Aorta (tissue), 5 donors: ENCODE results near the gene RNF112. TPM values are rescaled to one million over a fixed set of nuclear protein-coding genes. Genes with fewer than 3 reads are reported as not detected.
"Not testable (repeated sequence)": the region's sequence is repeated elsewhere in the genome, so short reads cannot be mapped to it uniquely, and the experiment has no call there.

Experiments
- ATAC-seq: fragments of 200-7000 bp; cut with Tn5 transposase; one replicate; pipeline ENCODE4 v1.9.1; 2022; ENCODE audit warnings: moderate library complexity; ENCODE audit not compliant: low FRiP score
- DNase-seq, 2 donors: peaks; one replicate each; pipeline ENCODE4 v3.0.0-alpha.2; 2020
- H3K27ac ChIP-seq, 2 donors: one replicate each; pipeline ENCODE4 v1.5.1; 2013; ENCODE audit warnings: low read length in 2 of 2, mild to moderate bottlenecking in 2 of 2, moderate library complexity in 2 of 2, control low read depth in 1 of 2, inconsistent platforms in 1 of 2, low read depth in 1 of 2
- H3K27me3 ChIP-seq, 2 donors: one replicate each; pipeline ENCODE4 v1.6.1; 2013; ENCODE audit warnings: control low read depth in 1 of 2, low read length in 1 of 2, mild to moderate bottlenecking in 1 of 2, moderate library complexity in 1 of 2; ENCODE audit not compliant: insufficient read depth in 2 of 2, control insufficient read depth in 1 of 2
- H3K36me3 ChIP-seq, 2 donors: one replicate each; pipeline ENCODE4 v1.6.1; 2013; ENCODE audit warnings: control low read depth in 1 of 2, low read length in 1 of 2, mild to moderate bottlenecking in 1 of 2; ENCODE audit not compliant: insufficient read depth in 2 of 2, control insufficient read depth in 1 of 2
- H3K4me1 ChIP-seq, 2 donors: one replicate each; pipeline ENCODE4 v1.6.1; 2013; ENCODE audit warnings: low read length in 2 of 2, control low read depth in 1 of 2, mild to moderate bottlenecking in 1 of 2, moderate library complexity in 1 of 2; ENCODE audit not compliant: insufficient read depth in 2 of 2, control insufficient read depth in 1 of 2
- H3K4me3 ChIP-seq, 2 donors: one replicate each; pipeline ENCODE4 v1.5.1; 2013; ENCODE audit warnings: low read length in 2 of 2, control low read depth in 1 of 2, mild to moderate bottlenecking in 1 of 2
- H3K9me3 ChIP-seq: one replicate; pipeline ENCODE4 v1.6.1; 2013; ENCODE audit warnings: mild to moderate bottlenecking, low read length; ENCODE audit not compliant: control insufficient read depth
- WGBS, 2 donors: extraction: QIAGEN DNeasy Blood & Tissue Kit; methylation state at CpG; one replicate each; pipeline ENCODE4 v1.1.7; 2013; 5-methylcytosine and 5-hydroxymethylcytosine counted together
- intact Hi-C, 2 donors: fragments of 100-400 bp; cut with DNase I; formaldehyde crosslinking; loops; one replicate each; pipeline versions ENCODE4 v1.14.2 to v1.15.0; 2022
- polyA plus RNA-seq, 2 donors: library from polyadenylated mRNA; stranded (reverse); fragments of 200-250 nt; gene quantifications; one replicate each; pipeline ENCODE4 v1.2.3, GENCODE V29; 2013
- total RNA-seq, 2 donors: library from RNA; stranded (reverse); fragmentation: NEBNext Ultra II Directional; extraction: Animal tissue kit (Norgen Biotek cat#: 25700); gene quantifications; one replicate each; pipeline ENCODE4 v1.2.1, GENCODE V29; 2021
- donor health status: healthy with polysubstance abuse.
- donor health status: Bipolar disorder and iron deficiency.
- donor health status: DM: no; HTN: no; CAD: no.
- donor health status: DM: no; HTN: no; CAD: no.
- donor health status: DM: yes; HTN: yes; CAD: no.

The RNF112 gene
- total and polyA plus RNA-seq, 4 donors = 5.1 to 9.9 (median 6.5) TPM

GRCh38 chr17:19424934-19425868 lies 14.2 kb downstream of the RNF112 start:
- no peak overlapping the region for H3K27ac ChIP-seq

GRCh38 chr17:19426631-19427030 lies 15.6 kb downstream of the RNF112 start:
- H3K4me3 ChIP-seq = no peak overlapping the region
- intact Hi-C loops = no loop called here
- no peaks in the 10 kb centered on the region for H3K36me3 ChIP-seq
- H3K4me1 ChIP-seq = no peaks in the 10 kb centered on the region
- WGBS, 2 donors = 95% methylated on average over 5 of the region's 5 CpGs
- DNase-seq (no peak), ATAC-seq (no peak)
- H3K27ac ChIP-seq = no peak overlapping the region
- no peaks in the 10 kb centered on the region for H3K9me3 ChIP-seq
- H3K27me3 ChIP-seq = no peaks in the 10 kb centered on the region

More at GRCh38 chr17:19424934-19425868, 14.2 kb downstream of the RNF112 start:
- Histone ChIP-seq H3K4me1 (no peaks in the 10 kb centered on the region), H3K27me3 (no peaks in the 10 kb centered on the region), H3K9me3 (no peaks in the 10 kb centered on the region), H3K4me3 (no peak overlapping the region), H3K36me3 (no peaks in the 10 kb centered on the region)
- WGBS, 2 donors = 90 to 95% methylated on average over 8 of the region's 8 CpGs
- DNase-seq = no peak
- intact Hi-C loops = no loop called here
- ATAC-seq = no peak

- Histone ChIP-seq H3K9me3 (no peaks in the 10 kb centered on the region), H3K27me3 (no peaks in the 10 kb centered on the region), H3K4me1 (no peaks in the 10 kb centered on the region), H3K27ac (no peak overlapping the region), H3K4me3 (no peak overlapping the region), H3K36me3 (no peaks in the 10 kb centered on the region)
- ATAC-seq (no peak), DNase-seq (no peak)
- intact Hi-C loops = no loop called here
- WGBS, 2 donors = 82 to 86% methylated on average over 3 of the region's 3 CpGs
Observed at GRCh38 chr17:19431691-19432090, 20.7 kb downstream of the RNF112 start.

GRCh38 chr17:19433255-19433654 lies 22.2 kb downstream of the RNF112 start:
- Histone ChIP-seq H3K27me3 (no peaks in the 10 kb centered on the region), H3K4me3 (no peak overlapping the region), H3K27ac (no peak overlapping the region), H3K4me1 (no peaks in the 10 kb centered on the region), H3K9me3 (no peaks in the 10 kb centered on the region), H3K36me3 (no peaks in the 10 kb centered on the region)
- WGBS, 2 donors = 83 to 86% methylated on average over 5 of the region's 5 CpGs
- DNase-seq (no peak), ATAC-seq (no peak)
- intact Hi-C loops = no loop called here

GRCh38 chr17:19433727-19434340 lies 22.8 kb downstream of the RNF112 start:
- no peaks in the 10 kb centered on the region for H3K36me3 ChIP-seq
- H3K27ac ChIP-seq = no peak overlapping the region
- intact Hi-C loops = no loop called here
- DNase-seq = no peak
- no peaks in the 10 kb centered on the region for H3K9me3 ChIP-seq
- no peak for ATAC-seq
- H3K4me3 ChIP-seq = no peak overlapping the region
- no peaks in the 10 kb centered on the region for H3K4me1 ChIP-seq
- 90 to 99% methylated on average over 2 of the region's 2 CpGs for WGBS, 2 donors
- H3K27me3 ChIP-seq = no peaks in the 10 kb centered on the region

GRCh38 chr17:19440421-19440820 lies 29.4 kb downstream of the RNF112 start:
- Histone ChIP-seq H3K4me3 (no peak overlapping the region), H3K27ac (no peak overlapping the region), H3K9me3 (no peaks in the 10 kb centered on the region), H3K4me1 (no peaks in the 10 kb centered on the region), H3K27me3 (no peaks in the 10 kb centered on the region), H3K36me3 (no peaks in the 10 kb centered on the region)
- DNase-seq = no peak
- 78 to 83% methylated on average over 1 of the region's 1 CpG for WGBS, 2 donors
- no peak for ATAC-seq
- intact Hi-C loops = no loop called here

- H3K36me3 ChIP-seq, H3K27me3 ChIP-seq, H3K4me1 ChIP-seq, H3K9me3 ChIP-seq, H3K27ac ChIP-seq, ATAC-seq, DNase-seq, H3K4me3 ChIP-seq, intact Hi-C loops: not testable (repeated sequence)
- WGBS, 2 donors = 93 to 95% methylated on average over 13 to 24 of the region's 25 CpGs
Observed at GRCh38 chr17:19441288-19441687, 30.3 kb downstream of the RNF112 start.

GRCh38 chr17:19442731-19443130 lies 31.7 kb downstream of the RNF112 start:
- ATAC-seq (no peak), DNase-seq (no peak)
- no peaks in the 10 kb centered on the region for H3K4me1 ChIP-seq
- no peaks in the 10 kb centered on the region for H3K9me3 ChIP-seq
- no peaks in the 10 kb centered on the region for H3K36me3 ChIP-seq
- H3K27me3 ChIP-seq = no peaks in the 10 kb centered on the region
- no peak overlapping the region for H3K27ac ChIP-seq
- 88 to 94% methylated on average over 2 of the region's 2 CpGs for WGBS, 2 donors
- intact Hi-C loops = no loop called here
- H3K4me3 ChIP-seq = no peak overlapping the region

GRCh38 chr17:19443148-19443547 lies 32.1 kb downstream of the RNF112 start:
- no peaks in the 10 kb centered on the region for H3K36me3 ChIP-seq
- no peak overlapping the region for H3K4me3 ChIP-seq
- no peak for ATAC-seq
- no peak overlapping the region for H3K27ac ChIP-seq
- H3K4me1 ChIP-seq = peaks cover 0 to under 1% of the 10 kb centered on the region in 2 donors
- no peaks in the 10 kb centered on the region for H3K27me3 ChIP-seq
- intact Hi-C loops = no loop called here
- no peaks in the 10 kb centered on the region for H3K9me3 ChIP-seq
- WGBS, 2 donors = 95 to 100% methylated on average over 1 of the region's 1 CpG
- no peak for DNase-seq
